HepG2 (cell line): Measurements from ENCODE around the gene CLDN19.

Source experiments
- KAT7 ChIP-seq: IDR thresholded peaks from 2 replicates; pipeline ENCODE4 v1.6.1; 2018; ENCODE audit warnings: borderline replicate concordance, missing compliant biosample characterization
- MTA1 ChIP-seq: sonication (generic); formaldehyde crosslinking; IDR thresholded peaks from 2 replicates; pipeline ENCODE4 v1.4.0; 2020; ENCODE audit warnings: missing genetic modification reagents, mild to moderate bottlenecking, borderline replicate concordance
- NPAS2 ChIP-seq: sonication (generic); formaldehyde crosslinking; IDR thresholded peaks from 2 replicates; pipeline ENCODE4 v1.8.0; 2022; ENCODE audit warnings: mild to moderate bottlenecking, missing genetic modification reagents, borderline replicate concordance
- POLR2A ChIP-seq, 2 experiments: IDR thresholded peaks; 2 replicates each; pipeline ENCODE4 v1.6.1; 2011; ENCODE audit warnings: low read depth in 2 of 2, low read length in 2 of 2, mild to moderate bottlenecking in 1 of 2, moderate library complexity in 1 of 2; ENCODE audit not compliant: insufficient read depth in 1 of 2

GRCh38 chr1:42759114-42759513, 19.1 kb upstream of the CLDN19 start:
- TF ChIP-seq NPAS2 (CRISPR knock-in tag) = no peak
- TF ChIP-seq MTA1 (CRISPR knock-in tag) = no peak
- TF ChIP-seq POLR2A (IDR thresholded peaks at IDR 0.05; ENCODE audit: insufficient read depth in 1 of 2, low read depth in 2 of 2, low read length in 2 of 2) = no peak
- TF ChIP-seq KAT7 (CRISPR knock-in tag) = no peak
